Limb (tissue), 2 donors: ENCODE measurements around the gene AUTS2.
"Not testable (repeated sequence)": the region's sequence is repeated elsewhere in the genome, so short reads cannot be mapped to it uniquely, and the experiment has no call there.

ENCODE experiments used
- DNase-seq, 2 donors: peaks; one replicate each; pipeline ENCODE4 v3.0.0-alpha.2; 2016; ENCODE audit errors: extremely low spot score in 2 of 2

AUTS2 gene

DNA sequence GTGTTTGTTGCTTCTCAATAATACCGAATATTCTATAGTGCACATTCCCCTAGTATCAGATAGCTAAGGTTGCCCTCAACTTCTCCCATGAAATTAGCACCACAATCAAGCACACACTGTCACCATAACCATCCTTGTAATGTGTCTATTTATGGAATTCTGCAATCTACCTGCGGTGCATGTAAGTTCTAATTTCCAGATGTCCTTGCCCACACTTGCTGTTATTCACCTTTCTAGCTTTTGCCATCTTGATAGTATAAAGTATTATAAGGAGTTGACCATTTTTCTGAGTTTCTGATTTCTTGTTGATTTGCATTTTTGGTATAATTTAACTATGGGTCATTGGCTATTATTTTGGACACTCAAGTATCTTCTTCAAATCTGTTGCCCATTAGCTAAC lies 1043.6 kb downstream of the AUTS2 start:
- DNase-seq = no peak

DNA sequence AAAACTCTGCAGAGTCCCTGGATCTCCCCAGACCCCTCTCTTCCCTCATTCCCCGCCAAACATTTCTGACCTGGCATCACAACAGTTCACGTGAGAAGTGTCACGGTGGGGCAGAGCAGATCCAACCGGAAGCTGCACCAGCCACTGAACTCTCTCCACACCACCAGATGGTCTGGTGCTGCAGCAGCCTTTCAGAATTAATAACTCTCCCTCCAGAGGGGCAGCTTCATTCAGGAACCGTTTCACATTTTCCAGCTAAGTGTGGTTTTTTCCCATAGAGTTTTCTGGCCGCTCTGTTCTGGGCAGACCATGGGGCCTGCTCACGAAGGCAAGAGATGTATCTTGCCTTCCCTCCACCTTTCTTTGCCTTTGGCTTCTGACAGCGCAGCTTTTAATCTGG lies 1047.0 kb downstream of the AUTS2 start:
- DNase-seq = no peak

DNA sequence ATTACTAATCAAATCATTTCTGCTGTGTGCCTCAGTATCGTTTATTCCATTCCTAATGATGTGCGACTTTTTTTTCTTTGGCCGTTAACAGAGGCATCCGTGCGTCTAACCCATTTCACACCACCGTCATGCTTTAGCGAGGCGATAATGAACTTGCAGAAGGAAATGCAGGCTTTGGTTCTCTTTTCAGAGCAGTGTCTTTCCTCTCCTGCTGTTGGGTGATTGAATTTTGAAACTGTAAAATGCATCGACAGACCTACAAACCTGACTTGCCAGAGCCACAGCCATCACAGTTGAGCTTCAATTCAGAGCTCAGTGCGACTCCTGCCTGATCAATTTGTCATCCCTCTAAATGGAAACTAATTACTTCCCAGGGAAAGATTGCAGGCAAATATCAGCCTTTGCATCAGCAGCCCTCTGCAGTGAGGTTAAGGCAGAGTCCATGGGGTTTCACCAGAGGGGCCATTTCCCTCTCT lies 1047.6 kb downstream of the AUTS2 start:
- no peak for DNase-seq

DNA sequence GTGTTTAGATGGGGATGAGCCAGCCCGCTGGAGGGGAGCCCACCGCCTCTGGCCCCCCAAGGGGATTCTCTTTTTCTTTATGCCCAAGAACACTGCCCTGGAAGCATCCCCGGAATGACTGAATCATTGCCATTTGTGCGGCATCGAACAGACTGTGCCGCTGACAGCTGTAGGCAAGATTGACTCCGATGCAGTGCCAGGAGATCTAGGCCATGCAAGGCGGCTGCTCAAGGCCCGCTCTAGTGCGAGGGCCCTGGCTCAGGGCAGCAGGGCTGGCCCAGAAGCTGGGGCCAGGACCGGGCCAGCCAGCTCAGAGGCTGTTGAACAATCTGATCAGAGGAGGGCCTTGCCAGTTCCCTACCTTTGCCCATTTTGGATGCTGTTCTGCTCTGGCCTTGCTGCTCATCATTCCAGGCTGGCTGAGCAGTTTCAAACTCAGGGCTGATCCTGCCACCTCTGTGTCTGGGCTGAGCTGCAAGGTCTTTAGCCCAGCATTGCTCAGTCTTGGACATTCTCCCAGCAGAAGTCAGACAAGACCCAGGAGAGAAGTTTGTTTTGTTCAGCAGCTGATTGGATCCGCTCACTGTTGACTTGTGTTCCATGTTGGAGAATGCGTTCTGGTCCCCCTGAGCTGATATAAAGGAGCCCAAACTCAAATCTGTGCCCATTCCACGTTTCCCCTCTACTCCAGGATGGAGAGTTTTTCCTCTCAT lies 1048.4 kb downstream of the AUTS2 start:
- DNase-seq = no peak

DNA sequence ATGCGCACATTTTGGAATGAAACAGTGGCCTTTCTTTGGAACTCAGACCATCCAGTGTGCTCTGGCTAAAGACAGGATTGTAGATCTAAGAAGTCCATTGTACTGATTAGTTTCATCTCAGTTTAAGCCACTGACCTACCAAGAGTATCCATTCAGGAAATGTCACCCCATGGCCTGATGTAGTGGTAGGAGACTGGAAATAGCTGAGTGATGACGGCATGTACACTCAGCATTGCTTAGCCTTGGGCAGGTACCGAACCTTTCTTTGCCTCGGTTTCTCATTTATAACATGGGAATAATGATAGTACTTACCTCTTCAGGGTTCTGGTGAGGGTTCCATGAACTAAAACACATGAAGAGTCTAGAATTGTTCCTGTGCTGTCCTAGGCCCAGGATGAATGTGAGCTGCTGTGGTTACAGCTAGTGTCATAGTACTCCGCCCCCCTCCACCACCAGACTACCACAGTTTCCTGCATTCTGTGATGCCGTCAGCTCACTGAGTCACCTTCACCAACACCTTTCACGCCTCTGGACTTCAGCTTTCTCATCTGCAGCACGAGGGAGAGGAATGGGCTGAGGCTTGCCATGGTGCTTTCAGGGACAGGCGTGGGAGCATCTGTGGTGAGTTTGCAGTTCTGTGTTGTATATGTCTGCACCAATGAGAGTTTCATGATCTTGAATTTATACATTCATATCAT lies 1049.7 kb downstream of the AUTS2 start:
- DNase-seq = no peak

DNA sequence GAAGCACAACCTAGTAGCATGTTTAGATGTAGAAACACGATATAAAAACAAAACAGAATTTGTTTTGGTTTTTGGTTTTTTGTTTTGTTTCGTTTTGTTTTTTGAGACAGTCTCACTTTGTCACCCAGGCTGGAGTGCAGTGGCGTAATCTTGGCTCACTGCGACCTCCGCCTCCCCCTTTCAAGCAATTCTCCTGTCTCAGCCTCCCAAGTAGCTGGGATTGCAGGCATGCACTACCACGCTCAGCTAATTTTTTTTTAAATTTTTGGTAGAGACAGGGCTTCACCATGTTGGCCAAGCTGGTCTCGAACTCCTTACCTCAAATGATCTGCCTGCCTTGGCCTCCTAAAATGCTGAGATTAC lies 1050.2 kb downstream of the AUTS2 start:
- DNase-seq = not testable (repeated sequence)

DNA sequence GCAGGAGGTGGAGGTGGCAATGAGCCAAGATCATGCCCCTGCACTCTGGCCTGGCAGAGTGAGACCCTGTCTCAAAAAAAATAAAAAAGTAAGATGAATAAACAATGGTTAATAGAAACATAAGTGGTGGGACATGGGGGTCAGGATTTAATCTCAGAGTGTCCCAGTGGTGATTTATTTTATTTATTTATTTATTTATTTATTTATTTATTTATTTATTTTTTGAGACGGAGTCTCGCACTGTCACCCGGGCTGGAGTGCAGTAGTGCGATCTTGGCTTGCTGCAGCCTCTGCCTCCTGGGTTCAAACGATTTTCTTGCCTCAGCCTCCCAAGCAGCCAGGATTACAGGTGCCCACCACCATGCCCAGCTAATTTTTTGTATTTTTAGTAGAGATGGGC lies 1051.0 kb downstream of the AUTS2 start:
- no peak for DNase-seq

DNA sequence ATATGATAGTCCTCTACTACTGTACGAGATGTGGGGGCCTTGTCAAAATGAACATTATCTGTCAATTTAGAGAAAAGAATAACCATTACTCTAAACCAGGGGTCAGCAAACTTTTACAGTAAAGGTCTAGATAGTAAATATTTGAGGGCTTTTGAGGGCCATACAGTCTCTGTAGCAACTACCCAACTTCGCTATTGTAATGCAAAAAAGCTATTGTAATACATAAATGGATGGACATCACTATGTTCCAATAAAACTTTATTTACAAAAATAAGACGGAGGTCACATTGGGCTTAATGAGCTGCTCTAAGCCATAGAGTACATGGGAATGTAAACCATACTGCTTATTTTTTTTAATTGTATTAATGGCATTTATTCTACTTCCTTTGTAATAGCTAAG lies 1055.9 kb downstream of the AUTS2 start:
- DNase-seq = no peak

DNA sequence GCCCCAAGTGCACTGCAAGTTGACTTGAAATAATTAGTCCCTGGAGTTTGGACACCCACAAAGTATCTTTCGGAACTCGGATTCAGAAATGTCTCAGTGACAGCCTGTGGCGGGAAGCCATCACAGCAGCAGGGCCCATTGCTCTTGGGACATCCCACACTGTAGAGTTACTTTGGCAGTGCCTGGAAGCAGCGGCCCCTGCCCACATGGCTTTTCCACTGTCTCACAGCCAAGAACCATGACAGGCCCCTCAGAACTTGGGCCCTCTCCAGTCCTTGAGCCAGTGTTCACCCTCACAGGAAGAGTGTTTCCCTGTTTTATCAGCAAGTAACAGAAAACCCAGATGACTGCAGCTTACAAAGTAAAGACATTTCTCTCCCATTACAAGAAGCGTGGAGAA lies 1056.7 kb downstream of the AUTS2 start:
- DNase-seq = no peak

DNA sequence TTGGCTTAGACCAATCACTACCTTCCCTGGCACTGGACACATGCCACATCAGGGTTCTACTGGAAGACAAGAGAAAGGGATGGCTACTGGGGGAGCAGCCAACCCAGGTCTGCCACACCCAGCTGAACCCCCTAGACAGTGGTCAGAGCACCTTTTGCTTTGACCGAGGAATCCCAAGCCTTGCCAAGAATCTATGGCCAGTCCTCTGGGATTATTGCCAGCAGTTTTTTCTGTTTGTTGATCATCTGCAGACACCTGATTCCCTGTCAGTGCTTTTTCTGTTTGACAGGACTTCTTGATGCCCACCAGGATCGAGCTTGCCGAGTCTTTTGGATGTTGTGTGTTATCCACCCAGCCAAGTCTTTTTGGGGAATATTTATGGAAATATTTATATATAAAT lies 1057.4 kb downstream of the AUTS2 start:
- DNase-seq = no peak

DNA sequence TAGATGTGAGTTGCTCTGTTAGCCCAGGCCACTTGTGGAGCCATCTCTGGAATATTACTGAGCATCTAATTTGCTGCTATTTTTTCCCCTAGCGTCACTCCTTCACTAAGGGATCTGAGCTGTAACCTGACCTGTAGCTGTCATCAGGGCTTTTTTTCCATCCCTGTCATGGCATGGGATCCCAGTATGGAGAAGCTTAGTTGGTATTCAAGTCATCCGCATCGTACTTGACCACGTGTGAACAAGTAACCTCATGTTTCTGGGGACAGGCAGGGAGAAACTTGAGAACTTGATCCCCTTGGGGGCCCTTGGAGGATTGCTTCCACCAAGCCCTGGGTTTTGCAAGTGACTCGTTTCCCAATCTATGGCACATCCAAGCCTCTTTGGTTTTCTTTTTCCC lies 1059.3 kb downstream of the AUTS2 start:
- DNase-seq = no peak

DNA sequence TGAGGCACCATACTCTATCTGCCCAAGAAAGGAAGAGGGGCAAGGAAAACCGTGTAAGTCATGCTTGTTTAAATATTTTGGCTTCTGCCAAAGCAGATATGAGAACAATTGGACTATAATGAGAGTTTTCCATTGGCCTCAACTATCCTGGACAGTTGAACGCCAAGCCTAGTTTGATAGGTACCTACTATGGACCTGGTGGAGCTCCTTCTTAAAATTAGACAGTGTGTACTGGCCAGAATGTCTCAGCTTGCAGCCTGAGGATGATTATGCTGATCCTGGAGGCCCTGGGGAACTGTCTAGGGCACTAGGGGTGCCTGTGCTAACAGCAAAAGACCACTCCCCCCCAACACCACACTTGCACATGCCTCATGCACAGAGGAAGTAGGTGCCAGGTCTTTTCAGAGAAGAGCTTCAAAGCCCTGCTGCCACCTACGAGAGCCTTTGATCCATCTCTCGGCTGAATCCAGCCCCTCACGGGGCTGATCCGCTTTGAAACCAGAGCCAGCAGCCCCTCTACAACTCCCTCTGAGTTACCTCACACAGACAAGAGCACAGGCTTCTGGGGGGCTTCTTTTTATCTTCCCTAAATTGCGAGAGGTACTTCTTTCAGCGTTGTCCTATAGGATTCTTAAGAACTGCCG lies 1059.8 kb downstream of the AUTS2 start:
- DNase-seq = no peak

DNA sequence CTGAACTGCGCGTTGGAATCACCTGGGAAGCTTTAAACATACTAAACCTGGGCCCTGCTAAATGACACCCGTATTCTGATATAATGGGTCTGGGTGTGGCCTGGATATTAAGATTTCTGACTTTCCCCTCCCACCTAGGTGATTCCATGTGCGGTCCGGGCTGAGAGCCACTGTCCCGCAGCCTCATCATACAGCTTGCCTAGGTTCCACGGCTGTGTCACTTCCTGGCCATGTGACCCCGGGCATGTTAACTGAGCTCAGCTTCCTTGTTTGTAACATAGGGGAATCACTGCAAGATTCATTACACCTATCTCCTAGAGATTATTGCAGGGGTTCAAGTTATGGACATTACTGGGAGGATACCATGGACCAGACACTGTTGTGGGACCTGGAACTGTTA lies 1061.0 kb downstream of the AUTS2 start:
- no peak for DNase-seq

DNA sequence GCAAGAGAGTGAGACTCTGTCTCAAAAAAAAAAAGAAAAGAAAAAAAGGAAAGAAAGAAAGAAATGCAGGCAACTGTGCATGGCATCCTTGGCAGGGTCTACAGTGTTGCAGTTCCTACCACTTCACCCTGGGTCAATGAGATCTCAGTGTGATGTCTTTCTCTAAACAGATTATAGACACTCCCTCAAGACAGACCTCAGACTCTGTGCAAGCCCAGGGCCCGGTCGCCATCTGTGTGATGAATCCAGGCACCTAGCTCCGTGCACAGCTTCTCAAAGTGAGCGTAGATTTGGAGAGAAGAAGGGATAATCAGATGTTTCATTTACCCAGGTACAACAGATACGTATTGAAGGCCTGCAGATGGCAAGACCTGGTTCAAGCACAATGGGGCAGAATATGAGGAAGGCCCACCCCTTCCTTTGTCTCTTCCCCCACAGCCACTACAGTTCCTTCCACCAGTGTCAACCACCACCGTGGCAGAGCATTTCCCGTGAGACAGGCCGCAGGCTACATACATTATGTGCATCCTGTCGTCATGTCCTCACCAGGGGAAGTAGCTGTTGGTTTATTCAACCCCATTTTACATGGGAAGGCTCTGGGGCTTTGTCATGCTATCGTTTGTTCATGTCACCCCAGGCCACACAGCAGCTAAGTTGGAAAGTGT lies 1062.0 kb downstream of the AUTS2 start:
- no peak for DNase-seq

DNA sequence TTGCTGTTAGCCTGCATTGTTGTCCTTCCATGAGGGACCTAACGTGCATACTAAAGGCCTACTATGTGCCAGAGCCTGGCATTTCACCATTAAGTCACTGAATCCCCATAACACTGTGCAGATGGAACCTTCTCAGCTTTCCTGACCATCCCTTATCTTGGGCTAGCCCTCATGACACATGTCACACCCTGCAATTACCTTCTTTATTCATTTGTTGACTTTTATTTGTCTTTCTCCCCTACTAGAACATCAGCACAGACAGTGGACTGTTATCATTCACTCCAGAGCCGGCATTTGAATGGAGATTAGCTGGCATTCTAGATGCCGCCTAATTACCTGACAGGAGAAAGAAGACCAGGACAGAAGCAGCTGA lies 1062.5 kb downstream of the AUTS2 start:
- no peak for DNase-seq

DNA sequence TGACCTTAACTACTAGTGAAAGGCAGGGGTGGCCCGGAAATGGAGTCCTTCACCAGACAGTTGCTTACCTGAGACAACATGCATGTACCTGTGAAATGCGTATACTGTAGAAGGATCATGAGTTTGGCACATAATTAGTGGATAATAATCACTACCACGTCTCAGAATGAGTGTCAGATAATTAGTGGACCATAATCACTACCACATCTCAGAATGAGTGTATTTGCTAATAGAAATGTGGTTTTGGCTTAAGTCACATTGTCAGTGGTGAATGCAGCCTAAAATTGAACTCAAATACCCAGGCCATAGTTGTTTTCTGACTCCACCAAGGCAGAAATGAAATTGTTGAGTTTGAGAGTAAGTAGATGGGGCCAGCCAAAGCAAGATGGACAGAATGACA lies 1065.4 kb downstream of the AUTS2 start:
- DNase-seq = no peak

DNA sequence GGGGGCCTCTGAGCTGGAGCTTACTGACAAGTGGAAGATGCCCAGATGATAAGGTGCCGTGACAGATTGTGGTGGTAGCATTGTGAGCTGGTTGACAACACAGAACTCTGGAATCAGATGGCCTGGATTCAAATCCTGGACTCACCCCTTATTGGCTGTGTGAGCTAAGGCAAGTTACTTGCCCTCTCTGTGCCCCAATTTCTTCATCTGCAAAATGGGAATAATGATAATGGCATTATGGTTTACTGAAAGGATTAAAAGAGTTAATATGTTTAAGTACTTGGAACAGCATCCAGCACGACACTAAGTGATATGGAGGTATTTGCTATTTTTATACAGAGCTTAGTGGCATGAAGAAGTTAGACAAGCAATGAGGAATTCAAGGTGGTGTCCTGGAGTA lies 1067.7 kb downstream of the AUTS2 start:
- DNase-seq = no peak

DNA sequence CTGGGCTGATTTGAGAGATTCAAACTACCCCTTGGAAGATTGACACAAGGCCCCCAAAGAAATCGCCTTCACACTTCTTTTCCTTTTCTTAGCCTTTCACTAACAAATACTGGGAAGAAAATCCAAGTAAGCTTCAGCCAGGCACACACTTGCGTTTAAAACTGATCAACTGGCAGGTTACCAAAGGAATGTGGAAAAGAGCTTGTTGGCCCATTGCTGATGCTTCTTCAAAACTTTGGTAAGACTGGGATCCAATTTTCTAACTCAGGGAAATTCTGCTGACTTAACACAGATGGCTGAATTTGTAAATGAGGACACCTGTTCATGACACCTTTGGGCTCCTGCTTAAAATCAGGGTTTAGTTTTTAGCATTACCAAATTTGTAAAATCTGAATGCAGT lies 1069.1 kb downstream of the AUTS2 start:
- DNase-seq = no peak

DNA sequence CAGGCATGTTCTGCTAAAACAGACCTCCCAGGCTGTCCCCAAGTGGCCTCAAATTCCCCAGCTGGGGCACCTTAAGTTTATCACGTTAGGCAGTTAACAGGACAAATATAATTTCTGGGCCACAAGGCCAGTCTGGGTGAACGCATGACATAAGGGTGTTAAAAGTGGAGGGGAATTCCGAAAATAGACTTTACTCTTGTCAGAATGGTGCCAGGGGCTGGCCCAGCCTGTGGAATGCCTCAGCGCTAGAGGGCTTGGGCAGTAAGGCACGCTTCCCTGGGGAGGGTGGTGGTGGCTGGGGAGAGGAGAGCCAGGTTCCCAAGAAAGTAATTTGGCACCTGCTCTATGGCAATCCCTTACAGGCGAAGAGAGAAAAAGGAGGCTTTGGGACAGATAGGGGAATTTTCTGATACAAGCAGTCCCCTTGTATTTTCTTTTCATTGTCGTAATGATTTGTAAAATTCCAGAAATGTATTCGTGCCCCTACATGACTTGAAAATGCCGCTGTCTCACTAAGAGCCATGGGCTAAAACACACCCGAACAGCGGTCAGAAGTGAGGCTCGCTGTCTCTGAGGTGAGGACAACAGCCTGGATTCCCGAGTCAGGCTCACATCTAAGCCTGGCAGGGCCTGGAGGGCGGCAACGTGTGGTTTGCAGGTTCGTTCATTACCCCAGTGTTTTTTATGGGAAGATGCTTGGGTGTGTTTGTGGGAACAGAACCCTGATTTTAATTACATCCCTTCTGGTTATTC lies 1070.5 kb downstream of the AUTS2 start:
- DNase-seq = no peak

DNA sequence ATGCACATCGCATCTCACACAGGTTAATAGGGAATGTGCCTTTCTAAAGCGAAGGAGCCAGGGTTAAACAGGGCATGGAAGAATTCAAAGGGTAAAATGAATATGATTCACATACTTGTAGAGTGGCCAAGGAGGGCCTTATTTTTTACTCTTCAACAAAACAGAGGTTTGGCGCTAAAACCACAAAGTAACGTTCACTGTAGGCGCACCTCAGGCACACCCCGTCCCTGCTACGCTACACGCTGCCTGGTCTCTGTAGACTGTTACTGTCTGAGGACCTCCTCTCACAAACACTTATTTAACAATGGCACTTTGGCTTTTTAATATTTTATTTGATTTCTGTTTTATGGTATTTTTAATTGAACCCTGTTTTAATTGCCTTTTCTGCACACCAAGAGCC lies 1071.6 kb downstream of the AUTS2 start:
- DNase-seq = no peak

DNA sequence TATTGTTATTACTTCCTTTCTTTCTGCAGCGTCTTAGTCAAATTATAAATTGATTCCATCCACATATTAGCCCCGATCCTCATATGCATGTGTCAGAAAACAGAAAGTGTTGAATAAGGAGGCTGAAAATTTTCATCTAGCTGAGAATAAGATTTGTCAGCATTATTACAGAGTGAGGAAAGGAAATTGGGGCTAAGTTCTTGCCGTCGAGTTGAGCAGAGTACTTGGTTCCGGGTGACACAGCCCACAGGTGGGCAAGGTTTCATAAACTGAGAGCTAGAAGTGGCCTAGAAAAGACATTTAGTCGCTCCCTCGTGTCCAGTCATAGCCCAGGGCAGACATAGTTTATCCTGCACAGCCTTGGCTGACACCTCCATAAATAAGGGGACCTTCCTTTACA lies 1072.0 kb downstream of the AUTS2 start:
- DNase-seq = no peak
